ENCODE results near the gene RGS6.

RGS6 gene

DNA sequence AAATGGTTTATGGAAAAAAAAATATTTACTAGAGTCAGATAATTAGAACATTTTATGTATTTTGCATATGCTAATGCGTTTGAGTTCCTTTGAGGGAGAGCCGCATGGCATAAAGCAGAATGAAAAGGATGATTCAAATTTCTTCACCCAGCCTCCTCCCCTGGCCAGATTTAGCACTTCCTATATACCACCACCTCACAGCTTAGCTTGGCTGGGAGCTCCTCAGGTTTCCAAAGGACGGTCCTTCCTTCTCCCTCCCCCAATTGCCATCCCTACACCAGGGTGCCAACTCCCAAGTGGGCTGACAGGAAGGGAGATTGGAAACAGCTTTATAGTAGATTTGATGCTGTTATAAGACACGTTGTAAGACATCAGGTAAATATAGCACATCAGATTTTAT, 157.4 kb downstream of the RGS6 start:
- Histone ChIP-seq H2BK120ac (ENCODE audit: low read depth, low read length) (no peak overlapping the region), H3K14ac (ENCODE audit: low read length in 2 of 2) (no peak overlapping the region), H3K4me3 (ENCODE audit: insufficient read depth in 1 of 2, low read depth in 1 of 2, low read length in 2 of 2) (no peak overlapping the region), H3K27me3 (ENCODE audit: control insufficient read depth in 1 of 2, insufficient read depth in 1 of 2, low read length in 2 of 2) (no peaks in the 10 kb centered on the region), H2BK12ac (ENCODE audit: low read length in 2 of 2) (no peak overlapping the region), H3K27ac (ENCODE audit: low read length, poor library complexity, severe bottlenecking) (no peak overlapping the region), H2BK5ac (ENCODE audit: low read depth, low read length, poor library complexity, severe bottlenecking) (no peak overlapping the region), H2AK5ac (ENCODE audit: low read length, severe bottlenecking) (no peak overlapping the region), H3K79me1 (replicated peaks; ENCODE audit: low read length, poor library complexity, severe bottlenecking) (no peaks in the 10 kb centered on the region), H2BK15ac (ENCODE audit: low read depth, poor library complexity, severe bottlenecking) (no peak overlapping the region), H3K4ac (ENCODE audit: low read depth in 1 of 2, low read length in 2 of 2) (no peak overlapping the region), H3K4me2 (ENCODE audit: low read length, poor library complexity, severe bottlenecking) (no peak overlapping the region), H3K18ac (ENCODE audit: low read depth in 1 of 2, low read length in 2 of 2) (no peak overlapping the region), H3K36me3 (ENCODE audit: control insufficient read depth in 1 of 2, insufficient read depth in 2 of 2, low read depth in 1 of 2, low read length in 2 of 2) (no peaks in the 10 kb centered on the region), H4K91ac (ENCODE audit: low read length) (no peak overlapping the region), H3K9me3 (ENCODE audit: control insufficient read depth, low read length) (no peaks in the 10 kb centered on the region), H3K23ac (ENCODE audit: low read length in 2 of 2) (no peak overlapping the region), H2AFZ (ENCODE audit: low read depth, low read length) (no peak overlapping the region), H4K8ac (ENCODE audit: low read length) (no peak overlapping the region), H3K9ac (ENCODE audit: low read length) (no peak overlapping the region), H3K4me1 (ENCODE audit: control insufficient read depth, insufficient read depth, low read depth, low read length) (no peaks in the 10 kb centered on the region)
- DNase-seq, result no peak
- 53% methylated on average over 2 of the region's 4 CpGs for WGBS

DNA sequence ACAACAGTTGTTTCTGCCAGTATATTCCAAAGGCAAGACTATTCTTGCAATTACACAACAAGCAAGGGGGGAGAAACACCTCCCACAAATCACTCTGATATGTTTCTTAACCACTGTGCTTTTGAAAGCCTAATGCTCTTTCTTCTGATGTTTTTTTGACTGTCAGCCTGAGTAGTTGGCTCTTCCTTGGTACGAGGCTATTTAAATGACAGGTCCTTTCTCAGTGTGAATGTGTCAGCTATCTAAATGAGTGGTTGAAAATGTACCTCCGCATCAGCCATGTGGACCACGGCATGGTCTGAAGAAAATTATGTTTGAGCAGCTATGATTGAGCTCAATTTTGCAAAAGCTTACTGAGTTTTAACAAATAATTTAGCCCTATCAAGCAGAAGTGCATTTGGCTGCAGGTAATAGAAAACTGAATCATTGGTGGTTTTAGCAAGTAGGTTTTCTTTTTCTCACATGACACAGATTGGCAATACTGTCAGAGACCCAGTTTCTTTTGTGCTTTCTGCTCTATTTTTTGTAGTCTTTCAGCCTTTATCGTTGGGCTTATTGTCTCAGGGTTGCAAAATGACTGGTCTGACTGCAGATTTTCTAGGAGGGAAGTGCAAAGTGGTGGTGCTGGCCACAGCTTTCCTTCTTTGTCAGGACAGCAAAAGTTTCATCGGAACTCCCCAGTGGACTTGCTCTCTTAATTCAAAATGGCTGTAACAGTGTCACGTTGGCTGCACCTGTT, 162.8 kb downstream of the RGS6 start:
- Histone ChIP-seq H3K4me3 (ENCODE audit: insufficient read depth in 1 of 2, low read depth in 1 of 2, low read length in 2 of 2) (no peak overlapping the region), H3K9ac (ENCODE audit: low read length) (no peak overlapping the region), H3K36me3 (ENCODE audit: control insufficient read depth in 1 of 2, insufficient read depth in 2 of 2, low read depth in 1 of 2, low read length in 2 of 2) (no peaks in the 10 kb centered on the region), H3K14ac (ENCODE audit: low read length in 2 of 2) (no peak overlapping the region), H2BK15ac (ENCODE audit: low read depth, poor library complexity, severe bottlenecking) (no peak overlapping the region), H3K27ac (ENCODE audit: low read length, poor library complexity, severe bottlenecking) (no peak overlapping the region), H2AFZ (ENCODE audit: low read depth, low read length) (no peak overlapping the region), H3K4me2 (ENCODE audit: low read length, poor library complexity, severe bottlenecking) (no peak overlapping the region), H4K91ac (ENCODE audit: low read length) (no peak overlapping the region), H3K9me3 (ENCODE audit: control insufficient read depth, low read length) (no peaks in the 10 kb centered on the region), H3K4me1 (ENCODE audit: control insufficient read depth, insufficient read depth, low read depth, low read length) (no peaks in the 10 kb centered on the region), H3K23ac (ENCODE audit: low read length in 2 of 2) (no peak overlapping the region), H3K27me3 (ENCODE audit: control insufficient read depth in 1 of 2, insufficient read depth in 1 of 2, low read length in 2 of 2) (no peaks in the 10 kb centered on the region), H2AK5ac (ENCODE audit: low read length, severe bottlenecking) (no peak overlapping the region), H3K18ac (ENCODE audit: low read depth in 1 of 2, low read length in 2 of 2) (no peak overlapping the region), H2BK120ac (ENCODE audit: low read depth, low read length) (no peak overlapping the region), H3K4ac (ENCODE audit: low read depth in 1 of 2, low read length in 2 of 2) (no peak overlapping the region), H3K79me1 (replicated peaks; ENCODE audit: low read length, poor library complexity, severe bottlenecking) (no peaks in the 10 kb centered on the region), H2BK5ac (ENCODE audit: low read depth, low read length, poor library complexity, severe bottlenecking) (no peak overlapping the region), H4K8ac (ENCODE audit: low read length) (no peak overlapping the region), H2BK12ac (ENCODE audit: low read length in 2 of 2) (no peak overlapping the region)
- no peak for DNase-seq
- 67% methylated on average over 6 of the region's 6 CpGs for WGBS

DNA sequence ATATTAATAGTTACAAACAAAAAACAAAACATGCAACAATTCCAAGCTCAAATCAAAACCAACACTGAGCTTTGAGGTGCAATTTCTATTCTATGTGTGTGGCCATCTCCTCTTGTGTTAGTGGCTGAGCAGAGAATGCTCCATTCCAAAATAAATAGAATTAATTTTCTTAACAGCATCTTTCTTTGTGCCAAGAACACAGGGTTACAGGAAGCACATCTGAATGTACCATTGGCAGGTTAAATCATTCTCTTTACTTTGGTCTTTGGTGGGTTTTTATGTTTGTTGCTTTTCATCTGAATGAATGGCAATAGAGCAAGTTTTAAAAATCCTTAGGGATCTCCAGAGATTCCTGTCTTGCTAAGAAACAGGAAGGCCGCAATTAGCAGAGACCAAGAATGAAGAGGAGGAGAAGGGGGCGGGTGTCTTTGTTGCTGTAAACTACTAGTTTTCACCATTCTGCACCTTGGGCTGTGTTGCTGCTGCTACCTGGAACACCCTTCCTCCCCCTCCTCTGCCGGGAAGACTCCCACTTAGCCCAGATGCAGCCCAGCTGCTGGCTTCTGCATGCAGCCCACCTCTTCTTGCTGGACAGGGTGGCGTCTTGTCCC, 165.0 kb downstream of the RGS6 start:
- 72% methylated on average over 3 of the region's 4 CpGs for WGBS
- H3K23ac ChIP-seq (ENCODE audit: low read length in 2 of 2), result no peak overlapping the region

GRCh38 chr14:72098210-72098609, 166.0 kb downstream of the RGS6 start:
- 53% methylated on average over 4 of the region's 4 CpGs for WGBS
- Histone ChIP-seq H3K4me1 (ENCODE audit: control insufficient read depth, insufficient read depth, low read depth, low read length) (no peaks in the 10 kb centered on the region), H3K18ac (ENCODE audit: low read depth in 1 of 2, low read length in 2 of 2) (no peak overlapping the region)

More for the DNA sequence above, 165.0 kb downstream of the RGS6 start:
- no peak overlapping the region for H2AFZ ChIP-seq (ENCODE audit: low read depth, low read length)
- no peak overlapping the region for H2AK5ac ChIP-seq (ENCODE audit: low read length, severe bottlenecking)
- H2BK12ac ChIP-seq (ENCODE audit: low read length in 2 of 2), result no peak overlapping the region
- no peak overlapping the region for H4K91ac ChIP-seq (ENCODE audit: low read length)
- H3K4me1 ChIP-seq (ENCODE audit: control insufficient read depth, insufficient read depth, low read depth, low read length), result no peaks in the 10 kb centered on the region
- no peaks in the 10 kb centered on the region for H3K9me3 ChIP-seq (ENCODE audit: control insufficient read depth, low read length)
- H3K79me1 ChIP-seq (replicated peaks; ENCODE audit: low read length, poor library complexity, severe bottlenecking), result no peaks in the 10 kb centered on the region
- H3K4me3 ChIP-seq (ENCODE audit: insufficient read depth in 1 of 2, low read depth in 1 of 2, low read length in 2 of 2), result no peak overlapping the region
- H3K14ac ChIP-seq (ENCODE audit: low read length in 2 of 2), result no peak overlapping the region
- H3K27me3 ChIP-seq (ENCODE audit: control insufficient read depth in 1 of 2, insufficient read depth in 1 of 2, low read length in 2 of 2), result no peaks in the 10 kb centered on the region
- H3K36me3 ChIP-seq (ENCODE audit: control insufficient read depth in 1 of 2, insufficient read depth in 2 of 2, low read depth in 1 of 2, low read length in 2 of 2), result no peaks in the 10 kb centered on the region
- no peak overlapping the region for H2BK15ac ChIP-seq (ENCODE audit: low read depth, poor library complexity, severe bottlenecking)
- no peak overlapping the region for H4K8ac ChIP-seq (ENCODE audit: low read length)
- H3K4ac ChIP-seq (ENCODE audit: low read depth in 1 of 2, low read length in 2 of 2), result no peak overlapping the region
- H3K18ac ChIP-seq (ENCODE audit: low read depth in 1 of 2, low read length in 2 of 2), result no peak overlapping the region
- H3K27ac ChIP-seq (ENCODE audit: low read length, poor library complexity, severe bottlenecking), result no peak overlapping the region
- no peak overlapping the region for H2BK5ac ChIP-seq (ENCODE audit: low read depth, low read length, poor library complexity, severe bottlenecking)
- no peak overlapping the region for H3K9ac ChIP-seq (ENCODE audit: low read length)
- DNase-seq, result no peak
- no peak overlapping the region for H3K4me2 ChIP-seq (ENCODE audit: low read length, poor library complexity, severe bottlenecking)
- H2BK120ac ChIP-seq (ENCODE audit: low read depth, low read length), result no peak overlapping the region

More at GRCh38 chr14:72098210-72098609, 166.0 kb downstream of the RGS6 start:
- H3K36me3 ChIP-seq (ENCODE audit: control insufficient read depth in 1 of 2, insufficient read depth in 2 of 2, low read depth in 1 of 2, low read length in 2 of 2), result no peaks in the 10 kb centered on the region
- H2BK15ac ChIP-seq (ENCODE audit: low read depth, poor library complexity, severe bottlenecking), result no peak overlapping the region
- no peak overlapping the region for H2BK5ac ChIP-seq (ENCODE audit: low read depth, low read length, poor library complexity, severe bottlenecking)
- no peak overlapping the region for H2AFZ ChIP-seq (ENCODE audit: low read depth, low read length)
- H2AK5ac ChIP-seq (ENCODE audit: low read length, severe bottlenecking), result no peak overlapping the region
- H3K27me3 ChIP-seq (ENCODE audit: control insufficient read depth in 1 of 2, insufficient read depth in 1 of 2, low read length in 2 of 2), result no peaks in the 10 kb centered on the region
- H3K27ac ChIP-seq (ENCODE audit: low read length, poor library complexity, severe bottlenecking), result no peak overlapping the region
- H3K9ac ChIP-seq (ENCODE audit: low read length), result no peak overlapping the region
- H3K4ac ChIP-seq (ENCODE audit: low read depth in 1 of 2, low read length in 2 of 2), result no peak overlapping the region
- H3K23ac ChIP-seq (ENCODE audit: low read length in 2 of 2), result no peak overlapping the region
- no peak overlapping the region for H3K14ac ChIP-seq (ENCODE audit: low read length in 2 of 2)
- H2BK12ac ChIP-seq (ENCODE audit: low read length in 2 of 2), result no peak overlapping the region
- DNase-seq, result no peak
- no peak overlapping the region for H2BK120ac ChIP-seq (ENCODE audit: low read depth, low read length)
- H3K79me1 ChIP-seq (replicated peaks; ENCODE audit: low read length, poor library complexity, severe bottlenecking), result no peaks in the 10 kb centered on the region
- H3K4me2 ChIP-seq (ENCODE audit: low read length, poor library complexity, severe bottlenecking), result no peak overlapping the region
- H3K9me3 ChIP-seq (ENCODE audit: control insufficient read depth, low read length), result no peaks in the 10 kb centered on the region
- no peak overlapping the region for H4K8ac ChIP-seq (ENCODE audit: low read length)
- H4K91ac ChIP-seq (ENCODE audit: low read length), result no peak overlapping the region
- no peak overlapping the region for H3K4me3 ChIP-seq (ENCODE audit: insufficient read depth in 1 of 2, low read depth in 1 of 2, low read length in 2 of 2)
